T47D (cell line): ENCODE measurements around the gene FSTL4.

Source experiments
- DNase-seq, 2 experiments: peaks; one replicate each; pipeline versions ENCODE4 v3.0.0 to v3.0.0-alpha.2; 2011 to 2012; ENCODE audit warnings: low read depth in 1 of 2, low spot score in 1 of 2
- JUND ChIP-seq: IDR thresholded peaks from 2 replicates; pipeline ENCODE4 v1.6.1; 2012; ENCODE audit warnings: low read depth
- in situ Hi-C: cut with HindIII; loops from 2 replicates; pipeline ENCODE4 v1.10.0; 2016; ENCODE audit warnings: low sequenced_read_pairs, low pct_unique_long_range_greater_than_20kb

Gene FSTL4

DNA sequence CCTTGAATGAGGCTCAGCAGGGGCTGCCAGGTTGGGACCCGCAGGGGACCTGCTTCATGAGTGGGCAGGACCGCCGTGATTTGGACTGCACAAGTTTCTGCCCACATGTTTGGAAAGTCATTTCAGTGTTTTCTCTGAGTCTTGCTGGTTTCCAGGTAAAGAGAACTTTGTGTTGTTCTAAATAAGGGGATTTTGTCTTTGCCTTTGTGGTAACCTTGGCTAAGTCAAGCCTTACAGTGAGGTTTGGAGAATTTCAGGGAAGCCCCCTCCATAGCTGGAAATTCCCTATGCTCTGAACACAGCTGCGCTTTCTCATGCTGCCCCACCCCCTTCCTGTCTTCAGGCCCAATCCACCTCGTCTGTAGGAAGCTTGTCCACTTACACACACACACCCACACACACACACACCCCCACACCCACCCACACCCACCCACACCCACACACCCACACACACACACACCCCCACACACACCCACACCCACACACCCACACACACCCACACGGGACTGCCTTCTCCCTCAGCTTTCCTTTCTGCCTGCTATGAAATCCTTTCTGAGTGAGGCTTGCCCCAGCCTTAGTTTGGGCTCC, 290.4 kb downstream of the FSTL4 start:
- TF ChIP-seq JUND: no peak
- no peak for DNase-seq
- in situ Hi-C loops: no loop called here

DNA sequence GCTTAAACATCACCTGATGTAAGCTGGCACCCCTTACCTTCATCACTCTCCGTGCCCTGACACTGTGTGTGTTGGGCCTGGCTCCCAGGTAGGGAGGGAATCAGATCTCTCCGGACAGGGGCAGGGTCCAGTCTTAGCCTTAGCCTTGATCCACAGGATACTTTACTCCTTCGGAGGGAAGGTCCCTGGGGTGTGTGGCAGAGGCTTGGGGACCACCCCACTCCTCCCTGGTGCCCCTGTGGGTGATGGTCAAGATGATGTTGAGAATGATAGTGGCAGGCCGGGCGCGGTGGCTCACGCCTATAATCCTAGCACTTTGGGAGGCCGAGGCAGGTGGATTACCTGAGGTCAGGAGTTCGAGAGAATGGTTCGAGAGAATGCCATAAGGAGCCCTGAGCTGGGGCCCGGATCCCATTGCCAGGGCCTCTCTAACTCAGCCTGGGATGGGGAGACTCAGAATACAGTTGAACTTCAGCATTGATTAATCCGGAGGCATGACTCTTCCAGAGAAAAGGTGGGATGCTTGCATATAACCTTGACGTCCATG, 291.0 kb downstream of the FSTL4 start:
- no peak for DNase-seq
- TF ChIP-seq JUND: no peak
- in situ Hi-C loops: no loop called here

GRCh38 chr5:133319905-133320520, 292.3 kb downstream of the FSTL4 start:
- peak in 1 of 2 experiments; percentile 15 for DNase-seq
- in situ Hi-C loops: no loop called here

DNA sequence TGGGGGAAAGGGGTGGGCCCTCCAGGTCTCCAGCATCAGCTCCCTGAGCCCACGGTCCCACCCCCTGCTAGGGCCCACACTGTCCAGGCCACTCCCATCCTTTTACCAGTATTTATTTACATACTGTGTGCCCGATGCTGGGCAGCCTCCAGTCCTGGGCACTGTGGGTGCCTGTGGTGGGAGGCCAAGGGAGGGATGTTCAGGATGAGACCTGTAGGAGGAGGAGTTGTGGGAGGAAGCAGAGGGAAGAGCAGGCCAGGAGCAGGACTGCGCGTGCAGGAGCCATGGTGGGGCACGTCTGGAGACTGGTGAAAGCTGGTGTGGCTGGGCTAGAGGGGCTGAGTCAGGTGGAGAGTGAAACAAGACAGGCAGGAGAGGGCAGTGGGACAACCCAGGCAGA, 293.1 kb downstream of the FSTL4 start:
- no peak for TF ChIP-seq JUND
- DNase-seq: no peak
- in situ Hi-C loops: no loop called here

More at GRCh38 chr5:133319905-133320520, 292.3 kb downstream of the FSTL4 start:
- TF ChIP-seq JUND: no peak

DNA sequence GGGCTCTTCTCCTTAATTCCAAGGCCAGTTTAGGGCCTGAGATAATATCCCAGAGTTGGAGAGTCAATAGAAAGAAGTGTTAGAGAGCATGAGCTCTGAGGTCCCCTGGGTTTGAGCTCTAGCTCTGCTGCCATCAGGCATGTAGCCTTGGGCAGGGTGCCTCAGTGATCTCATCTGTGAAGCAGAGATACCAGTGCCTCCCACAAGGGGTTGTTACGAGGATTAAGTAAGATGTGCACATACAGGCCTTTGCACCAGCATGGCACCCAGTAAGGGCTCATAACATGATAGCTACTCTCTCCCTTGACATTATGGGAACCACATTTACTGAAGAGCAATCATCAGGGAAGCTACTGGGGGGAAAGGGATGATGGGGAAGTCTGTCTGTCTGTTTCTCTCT, 294.8 kb downstream of the FSTL4 start:
- in situ Hi-C loops: no loop called here
- DNase-seq: no peak
- TF ChIP-seq JUND: no peak

DNA sequence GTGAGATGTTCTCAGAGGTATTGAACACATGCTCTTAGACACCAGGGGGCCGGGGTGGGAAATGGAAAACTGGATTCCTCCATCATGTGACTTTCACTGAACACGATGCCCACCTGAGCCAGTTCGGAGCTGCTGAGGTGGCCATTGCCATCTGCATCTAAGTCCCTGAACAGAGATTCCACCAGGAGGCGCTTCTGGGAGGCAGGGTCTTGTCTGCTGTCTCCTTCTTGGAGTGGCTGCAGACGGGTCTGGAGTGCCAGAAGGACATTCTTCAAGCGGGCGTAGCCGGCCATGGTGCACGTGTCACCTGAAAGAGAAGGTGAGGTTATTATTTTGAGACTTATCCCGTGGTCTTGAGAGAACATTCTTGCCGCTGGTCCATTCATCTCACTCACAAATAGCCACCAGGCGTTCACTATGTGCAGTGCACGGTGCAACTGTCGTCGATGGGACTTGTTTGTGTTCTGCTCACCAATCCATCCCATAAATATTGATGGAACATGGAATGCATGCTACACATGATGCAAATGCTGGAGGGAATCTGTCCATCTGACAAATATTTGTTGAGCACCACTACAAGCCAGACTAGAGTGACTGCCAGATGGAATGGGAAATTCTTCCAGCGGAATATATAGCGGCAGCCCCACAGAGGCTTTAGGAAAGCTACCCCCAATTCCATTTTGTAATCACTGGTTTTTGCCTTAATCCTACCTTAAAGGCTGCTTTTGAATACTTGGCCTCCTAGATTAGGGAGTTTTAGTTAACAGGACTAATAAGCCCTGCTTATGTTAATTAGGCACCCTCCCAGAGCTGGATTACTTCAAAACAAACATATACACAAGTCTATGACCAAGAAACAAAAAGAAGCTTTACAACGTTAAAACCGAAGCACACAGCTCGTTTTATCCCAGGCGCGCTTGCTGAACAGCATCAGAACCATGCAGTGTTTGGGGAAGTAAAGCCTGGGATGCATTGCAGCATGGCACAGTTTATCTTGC, 295.7 kb downstream of the FSTL4 start:
- in situ Hi-C loops: no loop called here
- peak in 1 of 2 experiments; percentile 38 for DNase-seq
- TF ChIP-seq JUND: no peak

GRCh38 chr5:133314086-133314485, 298.3 kb downstream of the FSTL4 start:
- TF ChIP-seq JUND: no peak
- DNase-seq: no peak
- in situ Hi-C loops: no loop called here

GRCh38 chr5:133311176-133311575, 301.2 kb downstream of the FSTL4 start:
- no peak for DNase-seq
- no peak for TF ChIP-seq JUND
- in situ Hi-C loops: no loop called here

DNA sequence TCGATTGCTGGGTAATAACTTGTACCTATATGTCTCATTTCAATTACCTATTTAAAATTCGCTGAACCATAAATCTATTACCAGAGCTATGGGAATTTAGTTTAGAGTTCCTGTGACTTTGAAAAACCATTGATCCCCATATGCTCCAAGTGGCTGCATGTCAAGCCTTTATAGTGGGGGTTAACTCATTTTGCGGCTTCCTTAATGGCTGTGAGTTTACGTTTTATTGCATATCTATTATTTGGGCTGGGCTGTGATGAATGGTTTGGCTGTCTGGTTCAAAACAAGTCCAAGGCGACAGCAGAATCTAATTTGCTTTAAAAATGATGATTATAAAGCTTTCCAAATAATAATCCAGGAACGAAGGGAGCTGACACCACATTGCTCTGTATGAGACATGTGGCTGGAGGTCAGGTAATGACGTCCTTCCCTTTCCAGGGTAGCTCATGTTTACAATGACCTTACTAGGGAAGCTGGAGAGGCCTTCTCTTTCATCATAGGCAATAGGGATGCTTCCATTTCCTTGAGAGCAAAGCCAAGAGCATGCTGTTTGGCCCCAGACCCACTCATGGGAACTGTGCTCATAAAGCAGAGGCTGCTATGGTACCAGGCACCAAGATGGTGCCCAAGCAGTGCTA, 302.2 kb downstream of the FSTL4 start:
- TF ChIP-seq JUND: no peak
- no peak for DNase-seq
- in situ Hi-C loops: no loop called here

GRCh38 chr5:133309166-133309795, 303.1 kb downstream of the FSTL4 start:
- DNase-seq: no peak
- no peak for TF ChIP-seq JUND
- in situ Hi-C loops: no loop called here

- in situ Hi-C loops: no loop called here
- DNase-seq: no peak
- no peak for TF ChIP-seq JUND
Observed at GRCh38 chr5:133307275-133307674, 305.1 kb downstream of the FSTL4 start.

DNA sequence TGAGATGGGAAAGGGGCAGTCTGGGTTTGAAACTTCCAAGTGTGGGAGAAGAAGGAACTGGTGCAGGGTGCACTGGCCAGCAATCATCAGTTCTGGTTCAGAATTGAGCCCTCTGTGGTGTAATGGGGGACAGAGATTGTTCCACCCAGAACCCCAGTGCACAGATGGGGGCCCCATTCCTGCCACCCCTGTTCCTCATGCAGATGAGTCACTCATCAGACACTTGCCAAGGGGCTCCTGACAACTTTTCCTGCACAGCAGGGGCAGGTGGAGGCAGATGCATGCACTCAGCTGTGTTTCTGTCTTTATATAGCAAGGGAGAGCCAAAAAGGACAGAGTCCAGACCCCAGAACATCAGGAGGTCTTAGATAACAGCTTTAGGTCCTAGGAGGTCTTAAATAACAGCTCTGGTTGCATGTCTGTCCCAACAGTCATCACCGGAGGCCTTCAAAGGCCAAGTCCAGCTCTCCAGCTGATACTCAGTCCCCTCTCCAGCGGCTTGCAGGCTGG, 307.6 kb downstream of the FSTL4 start:
- no peak for TF ChIP-seq JUND
- in situ Hi-C loops: no loop called here
- no peak for DNase-seq
